ENCODE measurements around the gene ZNF862. TPM values are rescaled to one million over a fixed set of nuclear protein-coding genes. Genes with fewer than 3 reads are reported as not detected.
A peak's percentile ranks its signal among the peaks of the same experiment; 100 is the strongest.

ZNF862 gene
- polyA plus RNA-seq, 1 experiment: 11.5 TPM

DNA sequence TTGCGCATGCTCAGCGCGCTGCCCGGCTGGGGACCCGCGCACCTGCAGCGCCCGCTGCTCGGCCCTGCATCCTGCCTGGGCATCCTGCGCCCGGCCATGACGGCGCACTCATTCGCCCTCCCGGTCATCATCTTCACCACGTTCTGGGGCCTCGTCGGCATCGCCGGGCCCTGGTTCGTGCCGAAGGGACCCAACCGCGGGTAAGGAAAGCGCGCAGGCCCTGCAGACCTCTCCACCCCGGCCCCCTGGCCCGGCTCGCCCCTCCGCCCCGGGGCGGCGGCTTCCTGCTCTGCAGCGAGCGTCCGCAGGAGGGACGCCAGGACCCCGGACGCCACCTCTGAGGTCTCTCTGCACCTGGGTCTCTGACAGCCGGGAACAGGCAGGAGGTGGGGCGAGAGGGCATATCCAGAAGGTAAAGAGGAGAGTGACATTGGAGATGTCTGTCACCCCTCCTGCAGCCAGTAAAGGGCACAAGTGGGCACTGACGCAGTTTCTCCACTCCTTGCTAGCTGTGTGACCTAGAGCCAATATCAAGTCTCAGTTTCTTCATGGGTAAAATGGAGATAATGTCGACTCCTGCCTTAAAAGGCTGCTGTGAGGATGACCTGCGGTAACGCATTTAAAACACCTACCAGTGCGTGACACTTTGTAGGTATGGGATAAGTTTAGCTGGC lies 35.9 kb downstream of the ZNF862 start:
- Histone ChIP-seq H3K4me3 (ENCODE audit: low read depth, low read length) (peak overlapping the region; percentile 78), H3K9me3 (ENCODE audit: control insufficient read depth, insufficient read depth, low read length) (no peaks in the 10 kb centered on the region), H3K27ac (ENCODE audit: low read depth, low read length) (no peak overlapping the region), H3K27me3 (ENCODE audit: control insufficient read depth, insufficient read depth, low read length) (no peaks in the 10 kb centered on the region)
- no peak for DNase-seq (ENCODE audit: low read depth, low spot score)
- TF ChIP-seq CTCF (IDR thresholded peaks at IDR 0.05; ENCODE audit: low read depth, low read length): no peak
- CTCF ChIA-PET: interaction anchor here (1.6 kb wide), 1 partner anchor 10 kb away, joined by 9 read pairs; no protein-coding TSS in a partner anchor
- POLR2A ChIA-PET: no interaction called here

- H3K27ac ChIP-seq (ENCODE audit: low read depth, low read length): no peak overlapping the region
- no peak for TF ChIP-seq CTCF (IDR thresholded peaks at IDR 0.05; ENCODE audit: low read depth, low read length)
- no peaks in the 10 kb centered on the region for H3K27me3 ChIP-seq (ENCODE audit: control insufficient read depth, insufficient read depth, low read length)
- POLR2A ChIA-PET: no interaction called here
- no peak for DNase-seq (ENCODE audit: low read depth, low spot score)
- CTCF ChIA-PET: interaction anchor here (1.6 kb wide), 1 partner anchor 9 kb away, joined by 9 read pairs; no protein-coding TSS in a partner anchor
- no peaks in the 10 kb centered on the region for H3K9me3 ChIP-seq (ENCODE audit: control insufficient read depth, insufficient read depth, low read length)
- H3K4me3 ChIP-seq (ENCODE audit: low read depth, low read length): no peak overlapping the region
Observed at GRCh38 chr7:149874644-149875028, 36.5 kb downstream of the ZNF862 start.

GRCh38 chr7:149875396-149875795 lies 37.2 kb downstream of the ZNF862 start:
- CTCF ChIA-PET: interaction anchor here (1.6 kb wide), 1 partner anchor 8 kb away, joined by 9 read pairs; no protein-coding TSS in a partner anchor
- no peak for TF ChIP-seq CTCF (IDR thresholded peaks at IDR 0.05; ENCODE audit: low read depth, low read length)
- no peak overlapping the region for H3K27ac ChIP-seq (ENCODE audit: low read depth, low read length)
- POLR2A ChIA-PET: no interaction called here
- H3K27me3 ChIP-seq (ENCODE audit: control insufficient read depth, insufficient read depth, low read length): no peaks in the 10 kb centered on the region
- no peaks in the 10 kb centered on the region for H3K9me3 ChIP-seq (ENCODE audit: control insufficient read depth, insufficient read depth, low read length)
- DNase-seq (ENCODE audit: low read depth, low spot score): no peak
- no peak overlapping the region for H3K4me3 ChIP-seq (ENCODE audit: low read depth, low read length)

DNA sequence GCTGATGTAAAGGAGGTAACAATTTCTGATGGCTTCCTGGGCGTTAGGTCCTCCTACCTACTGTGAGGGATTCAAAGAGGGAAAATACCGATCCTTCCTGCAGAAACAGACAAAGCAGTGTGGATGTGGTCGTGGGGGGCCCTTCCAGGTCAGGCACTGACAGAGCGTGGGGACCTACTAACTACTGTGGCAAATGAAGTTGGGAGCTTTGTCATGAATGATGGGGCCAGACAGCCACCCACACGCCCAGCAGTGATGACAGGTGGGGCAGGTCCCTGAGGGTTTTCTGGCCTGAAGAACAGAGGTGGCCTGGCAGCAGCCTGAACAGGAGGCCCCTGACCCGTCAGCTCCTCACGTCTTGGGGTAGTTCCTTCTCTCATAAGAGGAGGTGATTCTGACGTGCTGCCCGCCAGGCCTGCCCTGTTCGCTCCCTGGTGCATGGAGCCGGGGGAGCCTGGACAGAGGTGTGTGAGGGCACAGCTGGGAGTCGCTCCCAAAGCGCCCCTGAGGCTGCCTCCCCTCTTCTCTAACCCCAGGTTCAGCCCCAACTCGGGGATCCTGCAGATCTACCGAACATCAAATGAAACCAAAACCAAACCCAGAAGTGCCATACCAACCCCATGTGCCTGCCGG lies 39.8 kb downstream of the ZNF862 start:
- ChIA-PET POLR2A (no interaction called here), CTCF (no interaction called here)
- H3K27me3 ChIP-seq (ENCODE audit: control insufficient read depth, insufficient read depth, low read length): no peaks in the 10 kb centered on the region
- no peak for TF ChIP-seq CTCF (IDR thresholded peaks at IDR 0.05; ENCODE audit: low read depth, low read length)
- H3K4me3 ChIP-seq (ENCODE audit: low read depth, low read length): no peak overlapping the region
- no peak overlapping the region for H3K27ac ChIP-seq (ENCODE audit: low read depth, low read length)
- no peaks in the 10 kb centered on the region; the same call in 1 of the 2 replicates for H3K9me3 ChIP-seq (ENCODE audit: control insufficient read depth, insufficient read depth, low read length)
- DNase-seq (ENCODE audit: low read depth, low spot score): no peak

GRCh38 chr7:149878523-149878921 lies 40.3 kb downstream of the ZNF862 start:
- no peaks in the 10 kb centered on the region for H3K27me3 ChIP-seq (ENCODE audit: control insufficient read depth, insufficient read depth, low read length)
- no peak for TF ChIP-seq CTCF (IDR thresholded peaks at IDR 0.05; ENCODE audit: low read depth, low read length)
- no peak for DNase-seq (ENCODE audit: low read depth, low spot score)
- ChIA-PET POLR2A (no interaction called here), CTCF (no interaction called here)
- no peak overlapping the region for H3K27ac ChIP-seq (ENCODE audit: low read depth, low read length)
- H3K4me3 ChIP-seq (ENCODE audit: low read depth, low read length): no peak overlapping the region
- no peaks in the 10 kb centered on the region; the same call in 1 of the 2 replicates for H3K9me3 ChIP-seq (ENCODE audit: control insufficient read depth, insufficient read depth, low read length)
